ENCODE measurements around the gene GOLGA1. TPM values are rescaled to one million over a fixed set of nuclear protein-coding genes. Genes with fewer than 3 reads are reported as not detected.
A peak's percentile ranks its signal among the peaks of the same experiment; 100 is the strongest.

GOLGA1 gene
- polyA plus RNA-seq, 1 donor from 2014 or later: 15.3 TPM

DNA sequence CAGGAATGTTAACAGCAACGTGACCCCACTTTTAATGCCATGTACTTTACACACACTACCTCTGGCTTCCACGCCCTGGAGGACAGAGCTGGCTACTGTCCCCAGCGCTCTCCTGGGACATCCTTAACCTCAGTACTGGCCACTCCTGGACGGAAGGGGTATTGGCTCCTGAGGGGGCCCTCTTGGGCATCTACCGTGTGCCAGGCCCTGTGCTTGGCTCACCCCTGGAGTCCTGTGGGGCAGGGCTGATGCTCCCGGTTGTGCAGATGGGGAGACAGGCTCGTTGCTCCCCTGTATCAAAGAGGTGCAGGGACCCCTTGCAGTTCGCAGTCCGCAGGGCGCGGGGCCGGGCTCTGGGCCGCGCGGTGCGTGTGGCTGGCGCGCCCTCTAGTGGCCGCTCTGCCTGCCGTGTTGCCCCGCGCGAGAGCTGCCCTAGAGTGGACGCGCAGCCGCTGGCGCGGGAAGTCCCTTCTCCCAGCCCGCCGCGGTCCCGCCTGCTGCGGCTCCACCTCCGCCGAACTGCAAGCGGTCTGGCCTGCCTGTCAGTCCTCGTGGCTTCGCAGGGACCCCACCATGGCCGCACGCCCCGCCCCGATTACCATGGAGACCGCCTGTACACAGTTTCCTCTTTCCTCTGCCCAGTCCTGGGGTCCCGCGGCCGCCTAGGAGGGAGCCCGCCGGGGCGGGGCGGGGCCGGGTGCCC lies 87.9 kb downstream of the GOLGA1 start, which contains the start of gene WDR38:
Gene WDR38, plus strand, starts transcription at position 632 of the 703 bp plus-strand sequence. CDS start 72 bp downstream, outside the sequence.
- Histone ChIP-seq H2AFZ (ENCODE audit: low read depth, low read length) (no peak within 1 kb of the TSS), H3K9ac (ENCODE audit: low read length) (peak within 1 kb of the TSS; percentile 35), H3K27ac (ENCODE audit: low read length) (no peak within 1 kb of the TSS)

GRCh38 chr9:124852121-124852828 lies 88.6 kb downstream of the GOLGA1 start:
- H4K20me1 ChIP-seq (ENCODE audit: insufficient read depth): no peaks in the 10 kb centered on the region
- H3K4me2 ChIP-seq (ENCODE audit: low read length): no peak overlapping the region
- no peaks in the 10 kb centered on the region for H3K9me3 ChIP-seq (ENCODE audit: low read length)
- H3K79me2 ChIP-seq (replicated peaks; ENCODE audit: insufficient read depth, low read length): no peaks in the 10 kb centered on the region
- no peak overlapping the region for H3K27ac ChIP-seq (ENCODE audit: low read length)
- no peaks in the 10 kb centered on the region for H3K9me2 ChIP-seq (ENCODE audit: insufficient read depth, low read length)
- no peak overlapping the region for H3K9ac ChIP-seq (ENCODE audit: low read length)
- peak overlapping the region; percentile 66 for H3K4me3 ChIP-seq (ENCODE audit: low read length)
- no peaks in the 10 kb centered on the region for H3K36me3 ChIP-seq (ENCODE audit: insufficient read depth, low read length)
- no peaks in the 10 kb centered on the region for H3K27me3 ChIP-seq (ENCODE audit: insufficient read depth, low read depth, low read length)
- H3F3A ChIP-seq (ENCODE audit: insufficient read depth, low read length, poor library complexity, severe bottlenecking): no peaks in the 10 kb centered on the region
- H2AFZ ChIP-seq (ENCODE audit: low read depth, low read length): no peak overlapping the region
- TF ChIP-seq, protein P1, sequence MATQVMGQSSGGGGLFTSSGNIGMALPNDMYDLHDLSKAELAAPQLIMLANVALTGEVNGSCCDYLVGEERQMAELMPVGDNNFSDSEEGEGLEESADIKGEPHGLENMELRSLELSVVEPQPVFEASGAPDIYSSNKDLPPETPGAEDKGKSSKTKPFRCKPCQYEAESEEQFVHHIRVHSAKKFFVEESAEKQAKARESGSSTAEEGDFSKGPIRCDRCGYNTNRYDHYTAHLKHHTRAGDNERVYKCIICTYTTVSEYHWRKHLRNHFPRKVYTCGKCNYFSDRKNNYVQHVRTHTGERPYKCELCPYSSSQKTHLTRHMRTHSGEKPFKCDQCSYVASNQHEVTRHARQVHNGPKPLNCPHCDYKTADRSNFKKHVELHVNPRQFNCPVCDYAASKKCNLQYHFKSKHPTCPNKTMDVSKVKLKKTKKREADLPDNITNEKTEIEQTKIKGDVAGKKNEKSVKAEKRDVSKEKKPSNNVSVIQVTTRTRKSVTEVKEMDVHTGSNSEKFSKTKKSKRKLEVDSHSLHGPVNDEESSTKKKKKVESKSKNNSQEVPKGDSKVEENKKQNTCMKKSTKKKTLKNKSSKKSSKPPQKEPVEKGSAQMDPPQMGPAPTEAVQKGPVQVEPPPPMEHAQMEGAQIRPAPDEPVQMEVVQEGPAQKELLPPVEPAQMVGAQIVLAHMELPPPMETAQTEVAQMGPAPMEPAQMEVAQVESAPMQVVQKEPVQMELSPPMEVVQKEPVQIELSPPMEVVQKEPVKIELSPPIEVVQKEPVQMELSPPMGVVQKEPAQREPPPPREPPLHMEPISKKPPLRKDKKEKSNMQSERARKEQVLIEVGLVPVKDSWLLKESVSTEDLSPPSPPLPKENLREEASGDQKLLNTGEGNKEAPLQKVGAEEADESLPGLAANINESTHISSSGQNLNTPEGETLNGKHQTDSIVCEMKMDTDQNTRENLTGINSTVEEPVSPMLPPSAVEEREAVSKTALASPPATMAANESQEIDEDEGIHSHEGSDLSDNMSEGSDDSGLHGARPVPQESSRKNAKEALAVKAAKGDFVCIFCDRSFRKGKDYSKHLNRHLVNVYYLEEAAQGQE (IDR thresholded peaks at IDR 0.05; ENCODE audit: borderline replicate concordance): no peak
- no peak for TF ChIP-seq RAD21 (conservative IDR thresholded peaks at IDR 0.05)
- no peak for TF ChIP-seq SMC3 (conservative IDR thresholded peaks at IDR 0.05; ENCODE audit: poor library complexity)
- TF ChIP-seq EP300 (conservative IDR thresholded peaks at IDR 0.05; ENCODE audit: poor library complexity, severe bottlenecking): no peak
- TF ChIP-seq MXI1 (conservative IDR thresholded peaks at IDR 0.05; ENCODE audit: poor library complexity, severe bottlenecking): no peak

More for the DNA sequence above, 87.9 kb downstream of the GOLGA1 start, which contains the start of gene WDR38:
- no peaks in the 10 kb centered on the region for H3F3A ChIP-seq (ENCODE audit: insufficient read depth, low read length, poor library complexity, severe bottlenecking)
- peak within 1 kb of the TSS; percentile 66 for H3K4me3 ChIP-seq (ENCODE audit: low read length)
- H3K79me2 ChIP-seq (replicated peaks; ENCODE audit: insufficient read depth, low read length): no peaks in the 10 kb centered on the region
- H3K36me3 ChIP-seq (ENCODE audit: insufficient read depth, low read length): no peaks in the 10 kb centered on the region
- no peaks in the 10 kb centered on the region for H4K20me1 ChIP-seq (ENCODE audit: insufficient read depth)
- H3K9me3 ChIP-seq (ENCODE audit: low read length): no peaks in the 10 kb centered on the region
- TF ChIP-seq, protein P1 (IDR thresholded peaks at IDR 0.05; ENCODE audit: borderline replicate concordance): no peak
- no peak for TF ChIP-seq EZH2 (IDR thresholded peaks at IDR 0.05; ENCODE audit: borderline replicate concordance, insufficient read depth, low read length, poor library complexity, severe bottlenecking)
- TF ChIP-seq TAF1 (IDR thresholded peaks at IDR 0.05; ENCODE audit: low read depth): no peak
- TF ChIP-seq POLR2AphosphoS5 (IDR thresholded peaks at IDR 0.05): no peak
- peak; percentile 100 for TF ChIP-seq CTCF (IDR thresholded peaks at IDR 0.05; ENCODE audit: poor library complexity, severe bottlenecking)
- TF ChIP-seq EP300 (conservative IDR thresholded peaks at IDR 0.05; ENCODE audit: poor library complexity, severe bottlenecking): peak; percentile 24
- TF ChIP-seq SMC3 (conservative IDR thresholded peaks at IDR 0.05; ENCODE audit: poor library complexity): peak; percentile 92
- TF ChIP-seq MXI1 (conservative IDR thresholded peaks at IDR 0.05; ENCODE audit: poor library complexity, severe bottlenecking): peak; percentile 59
- peak; percentile 98 for TF ChIP-seq RAD21 (conservative IDR thresholded peaks at IDR 0.05)
- no peaks in the 10 kb centered on the region for H3K9me2 ChIP-seq (ENCODE audit: insufficient read depth, low read length)
- peak within 1 kb of the TSS; percentile 51 for H3K4me2 ChIP-seq (ENCODE audit: low read length)
- H3K27me3 ChIP-seq (ENCODE audit: insufficient read depth, low read depth, low read length): no peaks in the 10 kb centered on the region
